Measurements from ENCODE around the gene OPRL1. TPM values are rescaled to one million over a fixed set of nuclear protein-coding genes. Genes with fewer than 3 reads are reported as not detected.

OPRL1 gene
- polyA plus RNA-seq, 1 experiment, result 0.86 TPM

DNA sequence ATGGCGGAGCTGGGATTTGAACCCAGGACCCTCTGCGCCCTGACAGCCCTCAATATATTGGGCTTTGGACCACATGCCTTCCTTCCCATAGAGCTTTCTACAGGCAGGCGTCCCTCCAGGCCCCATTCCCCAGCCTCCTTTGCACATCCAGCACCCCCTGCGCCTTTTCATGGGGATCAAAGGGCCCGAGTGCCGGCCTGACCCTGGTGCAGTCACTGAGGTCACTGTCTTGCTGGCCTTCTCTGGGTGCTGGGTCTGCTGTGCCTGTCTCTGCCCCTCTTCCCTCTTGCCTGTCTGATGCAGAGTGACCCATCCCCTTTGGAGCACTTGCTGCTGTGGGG, 1.7 kb downstream of the OPRL1 start:
- H3K27me3 ChIP-seq (ENCODE audit: control insufficient read depth, insufficient read depth, low read length), result peaks cover 27% of the 10 kb centered on the region
- TF ChIP-seq, protein P1, sequence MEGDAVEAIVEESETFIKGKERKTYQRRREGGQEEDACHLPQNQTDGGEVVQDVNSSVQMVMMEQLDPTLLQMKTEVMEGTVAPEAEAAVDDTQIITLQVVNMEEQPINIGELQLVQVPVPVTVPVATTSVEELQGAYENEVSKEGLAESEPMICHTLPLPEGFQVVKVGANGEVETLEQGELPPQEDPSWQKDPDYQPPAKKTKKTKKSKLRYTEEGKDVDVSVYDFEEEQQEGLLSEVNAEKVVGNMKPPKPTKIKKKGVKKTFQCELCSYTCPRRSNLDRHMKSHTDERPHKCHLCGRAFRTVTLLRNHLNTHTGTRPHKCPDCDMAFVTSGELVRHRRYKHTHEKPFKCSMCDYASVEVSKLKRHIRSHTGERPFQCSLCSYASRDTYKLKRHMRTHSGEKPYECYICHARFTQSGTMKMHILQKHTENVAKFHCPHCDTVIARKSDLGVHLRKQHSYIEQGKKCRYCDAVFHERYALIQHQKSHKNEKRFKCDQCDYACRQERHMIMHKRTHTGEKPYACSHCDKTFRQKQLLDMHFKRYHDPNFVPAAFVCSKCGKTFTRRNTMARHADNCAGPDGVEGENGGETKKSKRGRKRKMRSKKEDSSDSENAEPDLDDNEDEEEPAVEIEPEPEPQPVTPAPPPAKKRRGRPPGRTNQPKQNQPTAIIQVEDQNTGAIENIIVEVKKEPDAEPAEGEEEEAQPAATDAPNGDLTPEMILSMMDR (IDR thresholded peaks at IDR 0.05; ENCODE audit: low read depth, low read length), result no peak
- no peak overlapping the region for H3K4me3 ChIP-seq (ENCODE audit: low read depth, low read length)
- peaks cover 5% of the 10 kb centered on the region for H3K9me3 ChIP-seq (ENCODE audit: control insufficient read depth, insufficient read depth, low read length)
- H3K27ac ChIP-seq (ENCODE audit: low read depth, low read length), result no peak overlapping the region
- DNase-seq (ENCODE audit: low read depth, low spot score), result no peak
- POLR2A ChIA-PET, result no interaction called here
- CTCF ChIA-PET, result no interaction called here

DNA sequence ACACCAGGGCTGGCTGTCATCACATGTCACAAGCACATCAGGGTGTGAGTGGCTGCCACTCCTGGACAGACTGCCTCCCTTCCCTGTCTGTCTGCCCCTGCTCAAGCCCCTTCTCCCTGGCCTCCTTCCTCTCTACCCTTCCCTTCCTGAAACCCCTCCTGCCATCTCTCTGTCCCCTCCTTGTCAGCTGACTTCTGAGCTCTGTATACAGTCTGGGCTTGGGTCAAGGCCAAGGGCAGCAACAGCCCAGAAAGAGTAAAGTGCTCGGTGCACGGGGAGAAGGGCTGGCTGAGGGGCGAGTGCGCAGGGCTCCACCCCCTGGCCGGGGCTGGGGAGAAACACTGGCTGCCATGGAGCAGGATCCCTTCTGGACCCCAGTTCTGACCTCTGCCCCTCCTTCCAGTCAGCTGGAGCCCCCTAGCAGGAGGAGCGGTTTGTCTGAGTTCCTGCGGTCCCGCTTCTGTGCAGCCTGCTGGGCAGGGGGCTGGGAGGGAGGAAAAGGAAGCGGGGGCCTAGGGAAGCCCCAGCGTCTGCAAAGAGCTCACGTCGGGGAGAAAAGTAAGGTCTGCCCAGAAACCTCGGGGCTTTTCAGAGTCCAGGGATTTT, 2.3 kb downstream of the OPRL1 start:
- ChIA-PET POLR2A (interaction anchor here (0.7 kb wide), 1 partner anchor 28 kb away, joined by 3 read pairs; no protein-coding TSS in a partner anchor), CTCF (interaction anchor here (2.1 kb wide), 1 partner anchor 39 kb away, joined by 5 read pairs; no protein-coding TSS in a partner anchor)
- DNase-seq (ENCODE audit: low read depth, low spot score), result no peak
- Histone ChIP-seq H3K27ac (ENCODE audit: low read depth, low read length) (no peak overlapping the region), H3K9me3 (ENCODE audit: control insufficient read depth, insufficient read depth, low read length) (peaks cover 9% of the 10 kb centered on the region), H3K27me3 (ENCODE audit: control insufficient read depth, insufficient read depth, low read length) (peaks cover 30% of the 10 kb centered on the region), H3K4me3 (ENCODE audit: low read depth, low read length) (no peak overlapping the region)
- TF ChIP-seq, protein P1 (IDR thresholded peaks at IDR 0.05; ENCODE audit: low read depth, low read length), result no peak

- DNase-seq (ENCODE audit: low read depth, low spot score), result no peak
- H3K4me3 ChIP-seq (ENCODE audit: low read depth, low read length), result no peak overlapping the region; the same call in 1 of the 2 replicates
- H3K9me3 ChIP-seq (ENCODE audit: control insufficient read depth, insufficient read depth, low read length), result peaks cover 13% of the 10 kb centered on the region
- TF ChIP-seq, protein P1 (IDR thresholded peaks at IDR 0.05; ENCODE audit: low read depth, low read length), result no peak
- ChIA-PET CTCF (interaction anchor here (0.9 to 2.1 kb wide), 4 partner anchors 30 to 187 kb away, joined by 3 to 5 read pairs (median 3); partner anchors contain the start of gene PCMTD2), POLR2A (no interaction called here)
- no peak overlapping the region for H3K27ac ChIP-seq (ENCODE audit: low read depth, low read length)
- peaks cover 33% of the 10 kb centered on the region for H3K27me3 ChIP-seq (ENCODE audit: control insufficient read depth, insufficient read depth, low read length)
Measured at GRCh38 chr20:64082820-64083377, 3.0 kb downstream of the OPRL1 start.

GRCh38 chr20:64083378-64083803, 3.5 kb downstream of the OPRL1 start:
- CTCF ChIA-PET, result interaction anchor here (0.6 to 2.1 kb wide), 6 partner anchors 12 to 187 kb away, joined by 3 to 5 read pairs (median 3); partner anchors contain the start of gene PCMTD2
- Histone ChIP-seq H3K9me3 (ENCODE audit: control insufficient read depth, insufficient read depth, low read length) (peaks cover 15% of the 10 kb centered on the region), H3K27ac (ENCODE audit: low read depth, low read length) (no peak overlapping the region), H3K27me3 (ENCODE audit: control insufficient read depth, insufficient read depth, low read length) (peaks cover 38% of the 10 kb centered on the region), H3K4me3 (ENCODE audit: low read depth, low read length) (peak overlapping the region; percentile 49)
- DNase-seq (ENCODE audit: low read depth, low spot score), result no peak
- TF ChIP-seq, protein P1 (IDR thresholded peaks at IDR 0.05; ENCODE audit: low read depth, low read length), result peak; percentile 62
- POLR2A ChIA-PET, result interaction anchor here (0.7 kb wide), 1 partner anchor 36 kb away, joined by 3 read pairs; no protein-coding TSS in a partner anchor
